Fibroblast of lung (primary cell): ENCODE data around the gene FRK. TPM values are rescaled to one million over a fixed set of nuclear protein-coding genes. Genes with fewer than 3 reads are reported as not detected.

Source experiments
- DNase-seq, 2 donors: peaks; one replicate each; pipeline versions ENCODE4 v3.0.0 to v3.0.0-alpha.2; 2010; ENCODE audit warnings: low read depth in 2 of 2
- H2AFZ ChIP-seq: 2 replicates; pipeline ENCODE4 v1.5.1; 2012; ENCODE audit warnings: low read length, control low read depth, inconsistent platforms
- H3K27ac ChIP-seq: 2 replicates; pipeline ENCODE4 v1.5.1; 2011; ENCODE audit warnings: low read length, control low read depth; ENCODE audit not compliant: insufficient read depth
- H3K27me3 ChIP-seq: 2 replicates; pipeline ENCODE4 v1.5.1; 2011; ENCODE audit warnings: mild to moderate bottlenecking, low read length; ENCODE audit not compliant: control insufficient read depth, insufficient read depth
- H3K36me3 ChIP-seq: 2 replicates; pipeline ENCODE4 v1.5.1; 2011; ENCODE audit warnings: low read length; ENCODE audit not compliant: control insufficient read depth, insufficient read depth
- H3K4me1 ChIP-seq: 2 replicates; pipeline ENCODE4 v1.5.1; 2011; ENCODE audit warnings: low read length; ENCODE audit not compliant: control insufficient read depth, insufficient read depth; ENCODE audit errors: extremely low read depth
- H3K4me2 ChIP-seq: 2 replicates; pipeline ENCODE4 v1.5.1; 2011; ENCODE audit warnings: low read length, control low read depth; ENCODE audit not compliant: insufficient read depth; ENCODE audit errors: extremely low read depth
- H3K4me3 ChIP-seq, 4 experiments: fragments of 200-600 bp in 1 of 4; sonication (generic) in 1 of 4; replicated peaks in 1 of 4; 2 replicates each; pipeline ENCODE4 v1.5.1; 2011 to 2016; ENCODE audit warnings: low read length in 4 of 4, low read depth in 3 of 4, mild to moderate bottlenecking in 3 of 4, control low read depth in 2 of 4, inconsistent platforms in 1 of 4, mixed read lengths in 1 of 4; ENCODE audit not compliant: insufficient read depth in 1 of 4; ENCODE audit errors: control extremely low read depth in 1 of 4
- H3K79me2 ChIP-seq: 2 replicates; pipeline ENCODE4 v1.5.1; 2012; ENCODE audit warnings: mild to moderate bottlenecking, low read length, inconsistent platforms; ENCODE audit not compliant: control insufficient read depth, insufficient read depth
- H3K9ac ChIP-seq: 2 replicates; pipeline ENCODE4 v1.5.1; 2011; ENCODE audit warnings: mild to moderate bottlenecking, low read length, control low read depth; ENCODE audit not compliant: insufficient read depth
- H3K9me3 ChIP-seq: 2 replicates; pipeline ENCODE4 v1.5.1; 2012; ENCODE audit warnings: low read depth, low read length; ENCODE audit not compliant: control insufficient read depth, insufficient read depth
- H4K20me1 ChIP-seq: 2 replicates; pipeline ENCODE4 v1.5.1; 2011; ENCODE audit warnings: low read length; ENCODE audit not compliant: control insufficient read depth, insufficient read depth; ENCODE audit errors: extremely low read depth
- CTCF ChIP-seq, 2 donors: IDR thresholded peaks in 1 of 2; conservative IDR thresholded peaks in 1 of 2; 1 replicate in 1 of 2; 2 replicates in 1 of 2; pipeline ENCODE4 v1.5.1; 2011 to 2012; ENCODE audit warnings: low read length in 2 of 2, control low read depth in 1 of 2, inconsistent platforms in 1 of 2, low read depth in 1 of 2, mild to moderate bottlenecking in 1 of 2
- EZH2 ChIP-seq: IDR thresholded peaks from 2 replicates; pipeline ENCODE4 v1.5.1; 2012; ENCODE audit warnings: low read length, control low read depth, mild to moderate bottlenecking; ENCODE audit errors: missing control alignments
- polyA plus RNA-seq, 2 donors: library from polyadenylated mRNA; depleted of rRNA in 1 of 2; stranded (reverse) in 1 of 2; unstranded in 1 of 2; fragments of >200 nt; gene quantifications; 2 replicates each; pipeline ENCODE4 v1.2.1, GENCODE V29; 2011 to 2012; ENCODE audit warnings: missing spikeins in 1 of 2
- total RNA-seq: library from RNA; depleted of rRNA; stranded (reverse); fragments of >200 nt; gene quantifications from 2 replicates; pipeline ENCODE4 v1.2.1, GENCODE V29; 2014

Gene FRK
- total and polyA plus RNA-seq, 2 donors (not counting 1 experiment from before 2014, with no cell fraction given): 0.18 to 0.33 TPM

- H4K20me1 ChIP-seq: no peaks in the 10 kb centered on the region
- no peaks in the 10 kb centered on the region for H3K79me2 ChIP-seq
- no peaks in the 10 kb centered on the region for H3K9me3 ChIP-seq
- H3K4me3 ChIP-seq: no peak overlapping the region
- no peak overlapping the region for H3K4me2 ChIP-seq
- no peak for TF ChIP-seq EZH2
- TF ChIP-seq CTCF (conservative IDR thresholded peaks at IDR 0.05 in 1 of 2, IDR thresholded peaks at IDR 0.05 in 1 of 2; ENCODE audit: low read depth in 1 of 2, low read length in 2 of 2): no peak
- H3K36me3 ChIP-seq: no peaks in the 10 kb centered on the region
- H2AFZ ChIP-seq: no peak overlapping the region
- no peak for DNase-seq
- H3K27ac ChIP-seq: no peak overlapping the region
- H3K9ac ChIP-seq: no peak overlapping the region
- no peaks in the 10 kb centered on the region for H3K27me3 ChIP-seq
- no peaks in the 10 kb centered on the region for H3K4me1 ChIP-seq
These were observed 160.9 kb downstream of the FRK start for GRCh38 chr6:115899730-115900282.

- Histone ChIP-seq H2AFZ (no peak overlapping the region), H3K27me3 (no peaks in the 10 kb centered on the region), H3K4me1 (no peaks in the 10 kb centered on the region), H3K79me2 (no peaks in the 10 kb centered on the region), H3K4me2 (no peak overlapping the region), H3K27ac (no peak overlapping the region), H3K36me3 (no peaks in the 10 kb centered on the region), H4K20me1 (no peaks in the 10 kb centered on the region), H3K4me3 (no peak overlapping the region), H3K9ac (no peak overlapping the region), H3K9me3 (no peaks in the 10 kb centered on the region)
- TF ChIP-seq CTCF (conservative IDR thresholded peaks at IDR 0.05 in 1 of 2, IDR thresholded peaks at IDR 0.05 in 1 of 2; ENCODE audit: low read depth in 1 of 2, low read length in 2 of 2) (no peak), EZH2 (no peak)
- peak in 1 of 2 donors; percentile 28 for DNase-seq
These were observed 162.4 kb downstream of the FRK start for GRCh38 chr6:115898246-115898645.

- DNase-seq: peak; percentile 16 to 60
- H3K9ac ChIP-seq: no peak overlapping the region
- H2AFZ ChIP-seq: no peak overlapping the region
- H3K4me1 ChIP-seq: no peaks in the 10 kb centered on the region
- no peak overlapping the region for H3K4me2 ChIP-seq
- no peaks in the 10 kb centered on the region for H3K79me2 ChIP-seq
- no peaks in the 10 kb centered on the region for H4K20me1 ChIP-seq
- no peak overlapping the region for H3K27ac ChIP-seq
- H3K27me3 ChIP-seq: no peaks in the 10 kb centered on the region
- no peaks in the 10 kb centered on the region for H3K36me3 ChIP-seq
- no peaks in the 10 kb centered on the region for H3K9me3 ChIP-seq
- TF ChIP-seq EZH2 (no peak), CTCF (conservative IDR thresholded peaks at IDR 0.05 in 1 of 2, IDR thresholded peaks at IDR 0.05 in 1 of 2; ENCODE audit: low read depth in 1 of 2, low read length in 2 of 2) (peak; percentile 81 to 85)
- H3K4me3 ChIP-seq: no peak overlapping the region
These were observed 164.1 kb downstream of the FRK start for GRCh38 chr6:115896538-115897129.
